Endothelial cell of umbilical vein (primary cell): ENCODE results near the gene PPP2R2C. TPM values are rescaled to one million over a fixed set of nuclear protein-coding genes. Genes with fewer than 3 reads are reported as not detected.

Experiments used
- BruUV-seq: library from RNA; stranded (reverse); fragments of 400-500 nt; replicated peaks from 2 replicates; lab custom pipeline; 2021; lab: Mats Ljungman, UMichigan
- CTCF ChIA-PET: fragments of 300-600, 350-600 bp; sonication (Branson Sonifier 250); formaldehyde crosslinking; loops from one replicate; lab custom pipeline; 2021; ENCODE audit warnings: antibody characterized with exemption, inconsistent platforms; lab: Charles Lee
- POLR2A ChIA-PET: fragments of 300-600, 350-600 bp; sonication (Branson Sonifier 250); formaldehyde crosslinking; loops from one replicate; lab custom pipeline; 2021; ENCODE audit warnings: antibody characterized with exemption, inconsistent platforms; lab: Charles Lee
- DNase-seq: peaks from one replicate; pipeline ENCODE4 v3.0.0-alpha.2; 2011; ENCODE audit warnings: low read depth, low spot score
- FAIRE-seq: peaks from 2 replicates; lab custom pipeline; 2011; peaks lifted over from hg19 to GRCh38; lab: Jason Lieb, UNC
- H2AFZ ChIP-seq: 2 replicates; pipeline ENCODE4 v1.6.0; 2012; ENCODE audit warnings: low read depth, low read length, control low read depth, inconsistent platforms
- H3K27ac ChIP-seq: 2 replicates; pipeline ENCODE4 v1.5.1; 2011; ENCODE audit warnings: low read depth, mild to moderate bottlenecking, control low read depth, low read length, moderate library complexity; ENCODE audit not compliant: insufficient read depth
- H3K27me3 ChIP-seq, 2 experiments: 2 replicates each; pipeline versions ENCODE4 v1.6.0 to v1.6.1; 2011; ENCODE audit warnings: low read length in 2 of 2, mixed read lengths in 1 of 2; ENCODE audit not compliant: control insufficient read depth in 2 of 2, insufficient read depth in 2 of 2
- H3K36me3 ChIP-seq, 2 experiments: 2 replicates in 1 of 2; 3 replicates in 1 of 2; pipeline ENCODE4 v1.5.1; 2011; ENCODE audit warnings: low read length in 2 of 2, mild to moderate bottlenecking in 1 of 2, moderate library complexity in 1 of 2; ENCODE audit not compliant: control insufficient read depth in 2 of 2, insufficient read depth in 2 of 2; ENCODE audit errors: extremely low read depth in 1 of 2
- H3K4me1 ChIP-seq: 3 replicates; pipeline ENCODE4 v1.5.1; 2011; ENCODE audit warnings: mild to moderate bottlenecking, low read length; ENCODE audit not compliant: control insufficient read depth, insufficient read depth; ENCODE audit errors: extremely low read depth
- H3K4me2 ChIP-seq: 2 replicates; pipeline ENCODE4 v1.6.1; 2011; ENCODE audit warnings: low read length, control low read depth, mixed read lengths; ENCODE audit not compliant: insufficient read depth
- H3K4me3 ChIP-seq, 3 experiments: fragments of 200-600 bp in 1 of 3; sonication (generic), shearing (Covaris generic) in 1 of 3; replicated peaks in 1 of 3; 2 replicates each; pipeline ENCODE4 v1.5.1; 2011 to 2016; ENCODE audit warnings: control low read depth in 3 of 3, low read length in 3 of 3, mild to moderate bottlenecking in 2 of 3, inconsistent platforms in 1 of 3, low read depth in 1 of 3, moderate library complexity in 1 of 3; ENCODE audit not compliant: insufficient read depth in 1 of 3
- H3K79me2 ChIP-seq: 2 replicates; pipeline ENCODE4 v1.6.0; 2012; ENCODE audit warnings: low read length, inconsistent platforms; ENCODE audit not compliant: control insufficient read depth, insufficient read depth
- H3K9ac ChIP-seq: replicated peaks from 2 replicates; pipeline ENCODE3; 2011; ENCODE audit warnings: low read length, control low read depth; ENCODE audit not compliant: insufficient read depth; ENCODE audit errors: extremely low read depth
- H3K9me1 ChIP-seq: replicated peaks from 3 replicates; pipeline ENCODE4 v1.6.0; 2011; ENCODE audit warnings: mild to moderate bottlenecking, low read length; ENCODE audit not compliant: control insufficient read depth, insufficient read depth; ENCODE audit errors: extremely low read depth
- H3K9me3 ChIP-seq: replicated peaks from 2 replicates; pipeline ENCODE4 v1.5.1; 2012; ENCODE audit warnings: low read length, inconsistent platforms; ENCODE audit not compliant: control insufficient read depth, insufficient read depth
- H4K20me1 ChIP-seq: replicated peaks from 2 replicates; pipeline ENCODE3; 2011; ENCODE audit warnings: mild to moderate bottlenecking, low read length; ENCODE audit not compliant: control insufficient read depth, insufficient read depth; ENCODE audit errors: extremely low read depth
- CTCF ChIP-seq, 2 donors: IDR thresholded peaks; 1 replicate in 1 of 2; 2 replicates in 1 of 2; pipeline ENCODE4 v1.5.1; 2011; ENCODE audit warnings: low read length in 2 of 2, mild to moderate bottlenecking in 2 of 2, moderate library complexity in 2 of 2, control low read depth in 1 of 2, inconsistent platforms in 1 of 2, low read depth in 1 of 2; ENCODE audit not compliant: insufficient read depth in 1 of 2; ENCODE audit errors: extremely low read depth in 1 of 2
- EZH2 ChIP-seq: IDR thresholded peaks from 2 replicates; pipeline ENCODE4 v1.6.1; 2012; ENCODE audit warnings: borderline replicate concordance, low read depth, mild to moderate bottlenecking, moderate library complexity, low read length, inconsistent platforms; ENCODE audit not compliant: severe bottlenecking
- FOS ChIP-seq: IDR thresholded peaks from 2 replicates; pipeline ENCODE4 v1.6.1; 2011; ENCODE audit warnings: mild to moderate bottlenecking, low read length, moderate library complexity, borderline replicate concordance; ENCODE audit not compliant: insufficient read depth
- GATA2 ChIP-seq: IDR thresholded peaks from 2 replicates; pipeline ENCODE4 v1.7.0; 2011; ENCODE audit warnings: low read depth, mild to moderate bottlenecking, moderate library complexity, mixed read lengths, low read length; ENCODE audit not compliant: insufficient read length, insufficient read depth
- JUN ChIP-seq: IDR thresholded peaks from 2 replicates; pipeline ENCODE4 v1.6.1; 2011; ENCODE audit warnings: borderline replicate concordance, low read depth; ENCODE audit not compliant: insufficient read length, insufficient read depth
- MAX ChIP-seq: IDR thresholded peaks from 2 replicates; pipeline ENCODE4 v1.6.1; 2011; ENCODE audit not compliant: insufficient read depth, insufficient read length
- MYC ChIP-seq: IDR thresholded peaks from one replicate; pipeline ENCODE4 v1.6.1; 2011; ENCODE audit warnings: mild to moderate bottlenecking, low read depth, low read length
- POLR2A ChIP-seq: IDR thresholded peaks from 2 replicates; pipeline ENCODE4 v1.6.1; 2012; ENCODE audit warnings: low read depth, mild to moderate bottlenecking, control low read depth, low read length
- POLR2AphosphoS5 ChIP-seq: IDR thresholded peaks from 2 replicates; pipeline ENCODE4 v1.6.1; 2012; ENCODE audit warnings: low read depth, mild to moderate bottlenecking, control low read depth, low read length, moderate library complexity; ENCODE audit not compliant: insufficient read depth
- dilution Hi-C: fragments of 300-500 bp; cut with MboI; formaldehyde crosslinking; loops from one replicate; pipeline ENCODE4 v1.15.0; 2019; ENCODE audit warnings: low sequenced_read_pairs; ENCODE audit not compliant: extremely low pct_ligation_motif_present
- intact Hi-C: fragments of 100-400 bp; cut with micrococcal nuclease; formaldehyde crosslinking; loops from one replicate; pipeline ENCODE4 v1.10.0; 2022
- polyA plus RNA-seq, 4 experiments: library from polyadenylated mRNA; depleted of rRNA in 3 of 4; stranded (reverse) in 3 of 4; unstranded in 1 of 4; fragments of >200 nt; gene quantifications; 2 replicates each; pipeline versions ENCODE4 v1.2.1 to v1.2.3, GENCODE V29; 2011 to 2012; ENCODE audit warnings: missing spikeins in 1 of 4
- total RNA-seq: library from RNA; stranded (reverse); gene quantifications from 2 replicates; pipeline ENCODE4 v1.2.3, GENCODE V29; 2021

Gene PPP2R2C
- total and polyA plus RNA-seq, 2 donors (not counting 3 experiments of a cell fraction or from before 2014, with no cell fraction given) = 0.03 to 0.09 TPM

GRCh38 chr4:6375620-6376295, 96.7 kb downstream of the PPP2R2C start:
- DNase-seq (no peak), FAIRE-seq (no peak)
- intact Hi-C loops (no loop called here), dilution Hi-C loops (no loop called here)
- Histone ChIP-seq H4K20me1 (no peaks in the 10 kb centered on the region), H3K79me2 (no peaks in the 10 kb centered on the region), H3K36me3 (no peaks in the 10 kb centered on the region), H3K27me3 (peaks cover 0 to 2% of the 10 kb centered on the region in 2 experiments), H3K4me2 (no peak overlapping the region), H2AFZ (no peak overlapping the region), H3K9ac (no peak overlapping the region), H3K4me3 (no peak overlapping the region), H3K9me1 (no peaks in the 10 kb centered on the region), H3K27ac (no peak overlapping the region), H3K9me3 (no peaks in the 10 kb centered on the region), H3K4me1 (no peaks in the 10 kb centered on the region)
- no TSS peak for BruUV-seq
- TF ChIP-seq JUN (no peak), MAX (no peak), POLR2AphosphoS5 (no peak), GATA2 (no peak), CTCF (IDR thresholded peaks at IDR 0.05; ENCODE audit: extremely low read depth in 1 of 2, insufficient read depth in 1 of 2, low read depth in 1 of 2, low read length in 2 of 2) (no peak), MYC (no peak), FOS (no peak), EZH2 (no peak), POLR2A (no peak)
- CTCF ChIA-PET = no interaction called here
- POLR2A ChIA-PET = no interaction called here
